Psoas muscle (tissue), 8 donors: Measurements from ENCODE around the gene FAM83F. TPM values are rescaled to one million over a fixed set of nuclear protein-coding genes. Genes with fewer than 3 reads are reported as not detected.

Experiments used
- ATAC-seq, 4 donors: fragments of 200-7000 bp; cut with Tn5 transposase; one replicate each; pipeline ENCODE4 v1.9.1; 2020; ENCODE audit warnings: moderate library complexity in 3 of 4, mild to moderate bottlenecking in 2 of 4
- DNase-seq, 2 donors: peaks; one replicate each; pipeline ENCODE4 v3.0.0-alpha.2; 2020
- H3K27ac ChIP-seq: fragments of 200-600 bp; one replicate; pipeline ENCODE4 v1.8.0; 2022
- H3K27me3 ChIP-seq, 3 donors: fragments of 200-600 bp in 1 of 3; one replicate each; pipeline versions ENCODE4 v1.6.1 to v1.8.0; 2013 to 2022; ENCODE audit warnings: low read length in 2 of 3, mild to moderate bottlenecking in 2 of 3, moderate library complexity in 1 of 3; ENCODE audit not compliant: insufficient read depth in 3 of 3
- H3K36me3 ChIP-seq, 2 donors: fragments of 200-600 bp in 1 of 2; one replicate each; pipeline versions ENCODE4 v1.6.1 to v1.8.0; 2013 to 2022; ENCODE audit warnings: low read depth in 1 of 2, mild to moderate bottlenecking in 1 of 2, moderate library complexity in 1 of 2; ENCODE audit not compliant: insufficient read depth in 1 of 2
- H3K4me1 ChIP-seq: fragments of 200-600 bp; one replicate; pipeline ENCODE4 v1.8.0; 2022
- H3K4me3 ChIP-seq: fragments of 200-600 bp; one replicate; pipeline ENCODE4 v1.8.0; 2022; ENCODE audit warnings: mild to moderate bottlenecking
- H3K9me3 ChIP-seq: fragments of 200-600 bp; one replicate; pipeline ENCODE4 v1.8.0; 2022
- WGBS, 3 donors: extraction: QIAGEN DNeasy Blood & Tissue Kit; methylation state at CpG; one replicate each; pipeline versions ENCODE4 v1.1.6 to v1.1.7; 2013; 5-methylcytosine and 5-hydroxymethylcytosine counted together
- intact Hi-C, 2 donors: fragments of 100-400 bp; cut with DNase I; formaldehyde crosslinking; loops; one replicate each; pipeline versions ENCODE4 v1.11.0 to v1.14.2; 2022
- polyA plus RNA-seq, 3 donors: library from polyadenylated mRNA; stranded (reverse); fragments of 200-250 nt; gene quantifications; one replicate each; pipeline ENCODE4 v1.2.3, GENCODE V29; 2013
- total RNA-seq, 4 donors: library from RNA; stranded (reverse); fragmentation: NEBNext Ultra II Directional in 2 of 4; extraction: Animal tissue kit (Norgen Biotek cat#: 25700) in 2 of 4; gene quantifications; one replicate each; pipeline versions ENCODE4 v1.2.1 to v1.2.4, GENCODE V29; 2021 to 2023
- TF ChIP-seq, protein P1 (sequence below): fragments of 200-600 bp; IDR thresholded peaks from one replicate; pipeline ENCODE4 v1.8.0; 2022; ENCODE audit warnings: antibody characterized with exemption
- donor health status: healthy with polysubstance abuse.
- donor health status: DM: no; HTN: no; CAD: no; lungs with moderate emphysema.
- donor health status: Bipolar disorder and iron deficiency.
- donor health status: healthy.
- donor health status: DM: yes; HTN: yes; CAD: no.
- donor health status: DM: no; HTN: no; CAD: no.
- donor health status: DM: no; HTN: no; CAD: no.
- donor health status: DM: yes; HTN: yes; CAD: no.

Gene FAM83F
- total and polyA plus RNA-seq, 7 donors = under 0.01 to 0.10 (median 0.03) TPM; not detected in 1

- 62 to 70% (median 68%) methylated on average over 6 of the region's 6 CpGs for WGBS, 3 donors
- no peak overlapping the region for H3K4me3 ChIP-seq
- no peaks in the 10 kb centered on the region for H3K36me3 ChIP-seq
- no peaks in the 10 kb centered on the region for H3K9me3 ChIP-seq
- ATAC-seq = no peak
- peaks cover 0 to 35% (median 4%) of the 10 kb centered on the region in 3 donors for H3K27me3 ChIP-seq
- no peak for DNase-seq
- H3K4me1 ChIP-seq = no peaks in the 10 kb centered on the region
- intact Hi-C loops = no loop called here
- no peak overlapping the region for H3K27ac ChIP-seq
- TF ChIP-seq, protein P1, sequence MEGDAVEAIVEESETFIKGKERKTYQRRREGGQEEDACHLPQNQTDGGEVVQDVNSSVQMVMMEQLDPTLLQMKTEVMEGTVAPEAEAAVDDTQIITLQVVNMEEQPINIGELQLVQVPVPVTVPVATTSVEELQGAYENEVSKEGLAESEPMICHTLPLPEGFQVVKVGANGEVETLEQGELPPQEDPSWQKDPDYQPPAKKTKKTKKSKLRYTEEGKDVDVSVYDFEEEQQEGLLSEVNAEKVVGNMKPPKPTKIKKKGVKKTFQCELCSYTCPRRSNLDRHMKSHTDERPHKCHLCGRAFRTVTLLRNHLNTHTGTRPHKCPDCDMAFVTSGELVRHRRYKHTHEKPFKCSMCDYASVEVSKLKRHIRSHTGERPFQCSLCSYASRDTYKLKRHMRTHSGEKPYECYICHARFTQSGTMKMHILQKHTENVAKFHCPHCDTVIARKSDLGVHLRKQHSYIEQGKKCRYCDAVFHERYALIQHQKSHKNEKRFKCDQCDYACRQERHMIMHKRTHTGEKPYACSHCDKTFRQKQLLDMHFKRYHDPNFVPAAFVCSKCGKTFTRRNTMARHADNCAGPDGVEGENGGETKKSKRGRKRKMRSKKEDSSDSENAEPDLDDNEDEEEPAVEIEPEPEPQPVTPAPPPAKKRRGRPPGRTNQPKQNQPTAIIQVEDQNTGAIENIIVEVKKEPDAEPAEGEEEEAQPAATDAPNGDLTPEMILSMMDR = no peak
These were observed 14.2 kb upstream of the FAM83F start for GRCh38 chr22:39980596-39980995.

GRCh38 chr22:39983346-39983745 lies 11.4 kb upstream of the FAM83F start:
- Histone ChIP-seq H3K27ac (no peak overlapping the region), H3K4me3 (no peak overlapping the region), H3K9me3 (no peaks in the 10 kb centered on the region), H3K27me3 (peaks cover 0 to 14% (median 4%) of the 10 kb centered on the region in 3 donors), H3K4me1 (no peaks in the 10 kb centered on the region), H3K36me3 (no peaks in the 10 kb centered on the region)
- intact Hi-C loops = no loop called here
- ATAC-seq = no peak
- DNase-seq = no peak
- TF ChIP-seq, protein P1 = no peak
- 89 to 92% (median 91%) methylated on average over 4 of the region's 4 CpGs for WGBS, 3 donors

GRCh38 chr22:39984006-39984405 lies 10.7 kb upstream of the FAM83F start:
- Histone ChIP-seq H3K9me3 (no peaks in the 10 kb centered on the region), H3K27me3 (peaks cover 0 to 12% (median 4%) of the 10 kb centered on the region in 3 donors), H3K4me3 (no peak overlapping the region), H3K4me1 (no peaks in the 10 kb centered on the region), H3K27ac (no peak overlapping the region), H3K36me3 (no peaks in the 10 kb centered on the region)
- DNase-seq (no peak), ATAC-seq (no peak)
- intact Hi-C loops = no loop called here
- WGBS, 3 donors = 58 to 63% (median 61%) methylated on average over 2 of the region's 2 CpGs
- TF ChIP-seq, protein P1 = no peak

DNA sequence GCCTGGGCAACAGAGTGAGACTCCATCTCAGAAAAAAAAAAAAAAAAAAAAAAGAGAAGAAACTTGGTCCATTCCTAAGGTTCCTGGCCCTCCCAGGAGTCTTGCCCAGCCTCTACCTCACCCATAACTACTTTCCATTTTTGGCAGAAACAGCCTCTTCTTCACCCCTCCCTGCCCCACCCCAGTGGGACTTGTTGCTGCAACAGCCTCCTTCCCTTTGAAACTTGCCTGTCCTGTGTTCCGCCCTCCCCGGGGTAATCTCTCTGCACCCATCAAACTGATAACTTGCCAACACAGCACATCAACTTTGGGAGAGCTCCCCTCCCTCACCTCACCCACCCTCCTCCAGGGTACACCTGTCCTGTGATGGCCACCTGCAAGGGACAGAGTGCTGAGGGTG lies 10.0 kb upstream of the FAM83F start:
- H3K4me3 ChIP-seq = no peak overlapping the region
- 89 to 96% (median 89%) methylated on average over 2 of the region's 2 CpGs for WGBS, 3 donors
- TF ChIP-seq, protein P1 = no peak
- H3K27ac ChIP-seq = no peak overlapping the region
- peaks cover 0 to 13% (median 4%) of the 10 kb centered on the region in 3 donors for H3K27me3 ChIP-seq
- H3K9me3 ChIP-seq = no peaks in the 10 kb centered on the region
- intact Hi-C loops = no loop called here
- no peaks in the 10 kb centered on the region for H3K36me3 ChIP-seq
- DNase-seq = no peak
- no peaks in the 10 kb centered on the region for H3K4me1 ChIP-seq
- no peak for ATAC-seq

- ATAC-seq = no peak
- peaks cover 0 to 12% (median under 1%) of the 10 kb centered on the region in 3 donors for H3K27me3 ChIP-seq
- no peaks in the 10 kb centered on the region for H3K4me1 ChIP-seq
- H3K9me3 ChIP-seq = no peaks in the 10 kb centered on the region
- intact Hi-C loops = no loop called here
- TF ChIP-seq, protein P1 = no peak
- H3K4me3 ChIP-seq = no peak overlapping the region
- no peaks in the 10 kb centered on the region for H3K36me3 ChIP-seq
- H3K27ac ChIP-seq = no peak overlapping the region
- 83 to 86% (median 84%) methylated on average over 7 of the region's 7 CpGs for WGBS, 3 donors
- DNase-seq = no peak
These were observed 9.2 kb upstream of the FAM83F start for GRCh38 chr22:39985383-39986035.
